Dendritic cell treated with granulocyte-macrophage colony-stimulating factor and Interleukin-4, amounts not matched to agents 40 ng/mL and 50 ng/mL, for 4 days (primary cell): ENCODE results near the gene ARHGAP32.

ENCODE experiments used
- H3K27ac Mint-ChIP-seq: one replicate; pipeline ENCODE4 v1.8.0; 2022; ENCODE audit warnings: mild to moderate bottlenecking, mixed read lengths
- H3K27me3 Mint-ChIP-seq: one replicate; pipeline ENCODE4 v1.8.0; 2022; ENCODE audit warnings: mild to moderate bottlenecking, mixed read lengths
- H3K36me3 Mint-ChIP-seq: one replicate; pipeline ENCODE4 v1.8.0; 2022; ENCODE audit warnings: low read depth, mixed read lengths
- H3K4me1 Mint-ChIP-seq: one replicate; pipeline ENCODE4 v1.8.0; 2022; ENCODE audit warnings: low read depth, mixed read lengths
- H3K4me3 Mint-ChIP-seq: one replicate; pipeline ENCODE4 v1.8.0; 2022; ENCODE audit warnings: mild to moderate bottlenecking, moderate library complexity, mixed read lengths
- H3K9me3 Mint-ChIP-seq: one replicate; pipeline ENCODE4 v1.8.0; 2022; ENCODE audit warnings: mixed read lengths
- intact Hi-C: fragments of 100-400 bp; cut with micrococcal nuclease; formaldehyde crosslinking; loops from one replicate; pipeline ENCODE4 v1.15.0; 2022

The ARHGAP32 gene

GRCh38 chr11:128941573-128942271, 250.4 kb downstream of the ARHGAP32 start:
- peaks cover 14% of the 10 kb centered on the region for H3K4me1 Mint-ChIP-seq
- H3K9me3 Mint-ChIP-seq = no peaks in the 10 kb centered on the region
- no peaks in the 10 kb centered on the region for H3K36me3 Mint-ChIP-seq
- H3K4me3 Mint-ChIP-seq = no peak overlapping the region
- H3K27me3 Mint-ChIP-seq = no peaks in the 10 kb centered on the region
- intact Hi-C loops = no loop called here
- H3K27ac Mint-ChIP-seq = peak overlapping the region; percentile 4

DNA sequence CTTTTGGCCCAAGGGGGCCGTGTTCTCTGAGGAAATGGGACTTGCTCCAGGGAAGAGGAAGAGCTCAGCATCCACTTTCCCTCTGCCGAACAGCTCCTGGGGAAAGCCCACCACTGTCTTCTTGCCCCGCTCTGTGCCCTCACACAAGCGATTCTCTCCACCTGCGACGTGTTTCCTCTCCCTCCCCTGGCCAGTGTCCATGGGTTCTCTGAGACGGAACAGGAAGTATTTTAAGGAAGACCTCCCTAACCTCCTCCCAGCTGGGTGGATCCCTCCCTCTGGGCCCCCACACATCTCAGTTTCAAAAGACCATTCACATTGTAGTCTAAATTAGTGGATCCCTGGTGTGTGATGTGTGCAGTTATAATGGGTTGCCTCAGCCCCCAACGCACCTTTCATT, 251.0 kb downstream of the ARHGAP32 start:
- Mint-ChIP-seq H3K9me3 (no peaks in the 10 kb centered on the region), H3K4me1 (peaks cover 14% of the 10 kb centered on the region), H3K36me3 (no peaks in the 10 kb centered on the region), H3K27ac (peak overlapping the region; percentile 4), H3K27me3 (no peaks in the 10 kb centered on the region), H3K4me3 (no peak overlapping the region)
- intact Hi-C loops = no loop called here

GRCh38 chr11:128940603-128941002, 251.5 kb downstream of the ARHGAP32 start:
- Mint-ChIP-seq H3K36me3 (no peaks in the 10 kb centered on the region), H3K27ac (peak overlapping the region; percentile 4), H3K4me3 (no peak overlapping the region), H3K9me3 (no peaks in the 10 kb centered on the region), H3K4me1 (peaks cover 14% of the 10 kb centered on the region), H3K27me3 (no peaks in the 10 kb centered on the region)
- intact Hi-C loops = no loop called here

GRCh38 chr11:128940156-128940555, 252.0 kb downstream of the ARHGAP32 start:
- Mint-ChIP-seq H3K4me3 (no peak overlapping the region), H3K27me3 (no peaks in the 10 kb centered on the region), H3K27ac (no peak overlapping the region), H3K4me1 (peaks cover 14% of the 10 kb centered on the region), H3K9me3 (no peaks in the 10 kb centered on the region), H3K36me3 (no peaks in the 10 kb centered on the region)
- intact Hi-C loops = no loop called here

DNA sequence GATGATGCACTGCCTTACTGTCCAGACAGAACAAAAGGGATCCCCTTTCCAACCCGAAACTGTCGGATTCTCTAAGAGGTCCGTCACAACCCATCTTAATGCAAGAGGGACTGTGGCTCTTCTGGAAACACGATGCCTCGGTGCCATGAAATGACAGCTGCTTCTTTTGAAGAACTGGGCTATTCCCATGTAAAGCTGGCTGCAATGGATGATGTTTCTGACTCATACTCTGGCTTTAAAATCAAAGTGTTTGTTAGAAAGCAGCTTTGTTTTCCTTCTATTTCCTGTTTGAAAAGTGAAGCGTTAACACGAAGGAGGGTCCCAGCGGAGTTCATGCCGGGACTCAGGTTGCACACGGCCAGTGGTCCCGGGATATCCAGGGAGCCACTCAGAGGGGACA, 252.5 kb downstream of the ARHGAP32 start:
- no peak overlapping the region for H3K27ac Mint-ChIP-seq
- intact Hi-C loops = no loop called here
- H3K4me3 Mint-ChIP-seq = no peak overlapping the region
- H3K4me1 Mint-ChIP-seq = peaks cover 14% of the 10 kb centered on the region
- no peaks in the 10 kb centered on the region for H3K36me3 Mint-ChIP-seq
- no peaks in the 10 kb centered on the region for H3K27me3 Mint-ChIP-seq
- no peaks in the 10 kb centered on the region for H3K9me3 Mint-ChIP-seq

GRCh38 chr11:128938156-128938885, 253.8 kb downstream of the ARHGAP32 start:
- no peaks in the 10 kb centered on the region for H3K36me3 Mint-ChIP-seq
- no peak overlapping the region for H3K27ac Mint-ChIP-seq
- no peaks in the 10 kb centered on the region for H3K27me3 Mint-ChIP-seq
- H3K9me3 Mint-ChIP-seq = no peaks in the 10 kb centered on the region
- H3K4me3 Mint-ChIP-seq = no peak overlapping the region
- H3K4me1 Mint-ChIP-seq = peaks cover 14% of the 10 kb centered on the region
- intact Hi-C loops = no loop called here

- Mint-ChIP-seq H3K9me3 (no peaks in the 10 kb centered on the region), H3K27me3 (no peaks in the 10 kb centered on the region), H3K27ac (no peak overlapping the region), H3K36me3 (no peaks in the 10 kb centered on the region), H3K4me3 (no peak overlapping the region), H3K4me1 (peaks cover 14% of the 10 kb centered on the region)
- intact Hi-C loops = no loop called here
Measured at GRCh38 chr11:128937480-128937879, 254.6 kb downstream of the ARHGAP32 start.

DNA sequence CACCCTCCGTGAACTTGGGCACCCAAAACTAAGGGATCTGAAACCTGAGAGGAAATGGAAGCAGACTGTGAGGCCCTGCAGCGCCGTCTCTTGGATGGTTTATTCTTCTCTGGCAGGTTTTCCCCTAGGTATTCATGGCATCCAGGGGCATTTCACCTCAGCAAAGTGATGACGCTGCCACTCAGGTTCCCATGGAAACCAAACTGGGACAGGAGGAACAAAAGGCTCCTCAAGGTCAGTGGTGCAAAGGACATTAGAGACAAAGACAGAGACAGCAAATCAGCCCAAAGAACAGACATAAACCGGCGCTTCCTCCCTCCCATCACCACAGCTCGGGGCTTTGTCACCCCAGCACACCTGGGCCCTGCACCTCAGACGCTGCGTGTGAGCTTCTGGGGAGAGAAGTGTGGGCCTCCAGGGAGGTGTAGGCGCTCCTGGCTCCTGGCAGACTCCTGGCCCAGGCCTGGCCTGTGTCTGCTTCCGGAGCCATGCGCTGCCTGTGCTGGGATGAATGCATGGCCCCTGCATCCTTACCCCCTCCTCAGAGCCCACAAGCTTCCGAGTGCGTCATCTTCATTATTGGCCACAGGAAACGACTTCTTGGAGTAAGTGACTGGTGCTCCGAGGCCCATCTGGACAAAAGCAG, 255.4 kb downstream of the ARHGAP32 start:
- intact Hi-C loops = no loop called here
- H3K4me1 Mint-ChIP-seq = peaks cover 14% of the 10 kb centered on the region
- peaks cover 1% of the 10 kb centered on the region for H3K27me3 Mint-ChIP-seq
- H3K9me3 Mint-ChIP-seq = no peaks in the 10 kb centered on the region
- no peak overlapping the region for H3K4me3 Mint-ChIP-seq
- no peaks in the 10 kb centered on the region for H3K36me3 Mint-ChIP-seq
- H3K27ac Mint-ChIP-seq = no peak overlapping the region

- Mint-ChIP-seq H3K4me3 (no peak overlapping the region), H3K36me3 (no peaks in the 10 kb centered on the region), H3K27ac (no peak overlapping the region), H3K9me3 (no peaks in the 10 kb centered on the region), H3K27me3 (peaks cover 1% of the 10 kb centered on the region), H3K4me1 (peaks cover 6% of the 10 kb centered on the region)
- intact Hi-C loops = no loop called here
Measured at GRCh38 chr11:128934926-128935325, 257.2 kb downstream of the ARHGAP32 start.

DNA sequence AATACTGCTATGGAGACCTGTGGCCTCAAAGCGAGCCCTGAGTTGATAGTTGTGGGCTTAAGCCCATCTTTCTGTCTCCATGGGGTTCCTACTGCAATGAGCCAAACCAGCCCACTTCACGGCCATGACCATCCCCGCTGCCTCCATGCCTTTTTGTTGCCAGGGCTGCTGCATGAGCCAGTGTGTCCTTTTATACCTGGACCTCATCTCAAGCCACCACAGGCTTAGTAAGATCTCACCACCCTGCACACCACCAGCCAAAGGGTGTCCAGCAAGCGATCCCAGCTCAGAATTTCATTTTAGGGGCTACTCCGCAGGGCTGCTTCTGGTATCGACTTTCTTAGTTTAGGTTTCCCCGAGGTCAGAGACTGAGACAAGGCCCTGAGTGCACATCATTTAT, 257.8 kb downstream of the ARHGAP32 start:
- Mint-ChIP-seq H3K36me3 (no peaks in the 10 kb centered on the region), H3K27me3 (peaks cover 5% of the 10 kb centered on the region), H3K27ac (no peak overlapping the region), H3K4me3 (no peak overlapping the region), H3K4me1 (peaks cover 6% of the 10 kb centered on the region), H3K9me3 (no peaks in the 10 kb centered on the region)
- intact Hi-C loops = no loop called here

DNA sequence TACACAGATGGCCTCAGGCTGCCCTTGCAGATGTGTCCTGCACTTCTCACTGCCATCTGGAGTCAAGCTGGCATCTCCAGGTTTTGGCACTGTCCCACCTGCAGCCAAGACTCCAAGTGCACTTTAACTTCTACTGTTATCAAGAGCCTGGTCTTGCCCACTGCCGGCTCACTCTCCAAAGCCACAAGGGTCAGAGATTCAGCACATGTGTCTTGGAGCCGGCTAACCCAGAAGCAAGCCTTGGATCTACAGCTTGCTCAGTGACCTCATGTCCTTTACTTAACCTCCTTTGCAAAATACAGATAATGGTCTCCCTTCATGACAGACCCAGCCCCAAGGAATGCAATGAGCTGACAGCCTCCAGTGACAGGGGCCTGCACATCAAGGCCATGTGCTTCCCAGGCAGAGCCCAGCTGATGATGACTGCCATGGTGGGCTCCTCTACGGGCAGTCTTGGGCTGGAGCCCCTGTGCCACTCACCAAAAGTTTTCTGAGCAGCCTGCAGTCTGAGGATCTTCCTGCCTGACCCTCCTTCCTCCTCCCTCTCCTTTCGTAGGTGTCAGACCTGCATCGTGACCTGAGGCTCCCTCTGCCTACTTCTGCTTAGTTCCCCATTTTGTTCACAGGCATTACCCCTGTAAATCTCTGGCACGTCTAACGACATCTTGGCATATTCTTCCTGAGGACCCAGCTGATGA, 258.5 kb downstream of the ARHGAP32 start:
- Mint-ChIP-seq H3K27me3 (peaks cover 5% of the 10 kb centered on the region), H3K27ac (no peak overlapping the region), H3K36me3 (no peaks in the 10 kb centered on the region), H3K4me3 (no peak overlapping the region), H3K9me3 (no peaks in the 10 kb centered on the region), H3K4me1 (peaks cover 9% of the 10 kb centered on the region)
- intact Hi-C loops = no loop called here

GRCh38 chr11:128931668-128932067, 260.5 kb downstream of the ARHGAP32 start:
- no peaks in the 10 kb centered on the region for H3K36me3 Mint-ChIP-seq
- H3K27me3 Mint-ChIP-seq = peaks cover 5% of the 10 kb centered on the region
- no peak overlapping the region for H3K27ac Mint-ChIP-seq
- intact Hi-C loops = no loop called here
- H3K9me3 Mint-ChIP-seq = no peaks in the 10 kb centered on the region
- H3K4me3 Mint-ChIP-seq = no peak overlapping the region
- H3K4me1 Mint-ChIP-seq = peaks cover 20% of the 10 kb centered on the region

DNA sequence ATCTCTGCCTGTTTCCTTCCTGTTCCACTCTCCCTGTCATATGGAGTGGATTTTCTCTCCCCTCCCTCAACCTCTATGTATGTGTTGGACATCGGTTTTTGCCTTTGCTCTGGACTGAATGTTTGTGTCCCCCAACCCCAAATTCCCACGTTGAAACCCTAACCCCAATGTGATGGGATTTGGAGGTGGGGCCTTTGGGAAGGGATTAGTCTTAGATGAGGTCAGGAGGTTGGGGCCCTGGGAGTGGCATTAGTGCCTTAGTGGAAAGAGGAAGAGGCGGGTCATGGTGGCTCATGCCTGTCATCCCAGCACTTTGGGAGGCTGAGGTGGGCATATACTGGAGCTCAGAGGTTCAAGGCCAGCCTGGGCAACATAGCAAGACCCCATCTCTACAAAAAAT, 261.1 kb downstream of the ARHGAP32 start:
- Mint-ChIP-seq H3K4me1 (peaks cover 20% of the 10 kb centered on the region), H3K27me3 (peaks cover 5% of the 10 kb centered on the region), H3K4me3 (no peak overlapping the region), H3K9me3 (no peaks in the 10 kb centered on the region), H3K27ac (no peak overlapping the region), H3K36me3 (no peaks in the 10 kb centered on the region)
- intact Hi-C loops = no loop called here

- peak overlapping the region; percentile 38 for H3K27ac Mint-ChIP-seq
- H3K36me3 Mint-ChIP-seq = no peaks in the 10 kb centered on the region
- peaks cover 5% of the 10 kb centered on the region for H3K27me3 Mint-ChIP-seq
- H3K4me3 Mint-ChIP-seq = no peak overlapping the region
- intact Hi-C loops = no loop called here
- peaks cover 20% of the 10 kb centered on the region for H3K4me1 Mint-ChIP-seq
- H3K9me3 Mint-ChIP-seq = no peaks in the 10 kb centered on the region
Measured at GRCh38 chr11:128929991-128930390, 262.1 kb downstream of the ARHGAP32 start.
